GM18502 (cell line): ENCODE measurements around the gene HLA-DPB1.

Source experiments
- ATAC-seq: cut with Tn5 transposase; IDR thresholded peaks from one replicate; pipeline ENCODE4 v1.9.1; 2021; ENCODE audit warnings: mild to moderate bottlenecking; ENCODE audit not compliant: unreplicated experiment, poor library complexity

The HLA-DPB1 gene

GRCh38 chr6:33124525-33124901 lies 48.7 kb downstream of the HLA-DPB1 start:
- ATAC-seq: no peak

GRCh38 chr6:33124947-33125346 lies 49.2 kb downstream of the HLA-DPB1 start:
- no peak for ATAC-seq

- ATAC-seq: no peak
Measured at GRCh38 chr6:33126101-33126714, 50.4 kb downstream of the HLA-DPB1 start.

GRCh38 chr6:33128318-33128717 lies 52.5 kb downstream of the HLA-DPB1 start:
- no peak for ATAC-seq

GRCh38 chr6:33132081-33132524 lies 56.3 kb downstream of the HLA-DPB1 start:
- ATAC-seq: no peak

- ATAC-seq: no peak
Measured at GRCh38 chr6:33136310-33136900, 60.6 kb downstream of the HLA-DPB1 start.
